ENCODE results near the gene CSRNP3.
A peak's percentile ranks its signal among the peaks of the same experiment; 100 is the strongest.

Gene CSRNP3

DNA sequence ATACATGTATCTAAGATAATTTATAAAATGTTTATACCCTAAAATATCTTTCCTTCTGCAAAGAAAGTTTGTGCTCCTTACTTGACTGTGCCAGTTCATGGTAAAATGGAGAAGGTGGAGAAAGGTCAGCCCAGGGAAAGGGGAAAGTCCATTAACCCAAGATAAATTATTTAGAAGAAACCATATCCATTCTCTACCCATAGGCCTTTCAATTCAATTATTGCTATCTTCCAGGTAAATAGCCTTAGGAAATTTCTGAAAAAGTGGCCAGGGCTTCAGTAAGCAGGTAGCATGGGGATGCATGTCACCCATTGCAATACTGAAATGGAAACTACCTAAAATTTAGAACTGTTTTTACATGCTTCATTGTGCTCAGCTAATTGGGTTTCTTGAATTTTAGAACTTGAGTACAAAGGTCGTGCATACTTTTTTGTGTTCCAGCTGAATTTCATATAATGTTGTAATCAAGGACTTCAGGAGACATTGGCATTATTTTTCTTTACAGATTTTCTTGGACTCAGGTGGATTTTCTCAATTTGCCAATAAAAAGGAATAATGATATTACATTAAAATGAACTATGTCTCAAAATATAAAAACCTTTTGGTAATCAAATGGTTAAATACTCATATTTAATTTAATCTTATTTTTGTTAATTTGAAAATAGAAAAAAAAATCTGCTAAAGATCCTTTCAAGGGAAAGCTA is 124.9 kb downstream of the CSRNP3 start:
- no peak for DNase-seq

DNA sequence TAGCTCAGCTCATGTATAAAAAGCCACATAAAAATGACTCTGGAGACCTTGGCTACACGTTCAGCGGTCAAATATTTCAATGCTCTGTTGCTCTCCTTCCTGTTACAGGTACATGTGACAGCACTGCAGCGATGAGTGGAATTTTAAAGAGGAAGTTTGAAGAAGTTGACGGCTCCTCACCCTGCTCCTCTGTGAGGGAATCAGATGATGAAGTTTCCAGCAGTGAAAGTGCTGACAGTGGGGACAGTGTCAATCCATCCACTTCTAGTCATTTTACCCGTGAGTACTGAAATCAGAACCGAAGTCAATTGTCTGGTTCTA is 125.4 kb downstream of the CSRNP3 start:
- no peak for DNase-seq

DNA sequence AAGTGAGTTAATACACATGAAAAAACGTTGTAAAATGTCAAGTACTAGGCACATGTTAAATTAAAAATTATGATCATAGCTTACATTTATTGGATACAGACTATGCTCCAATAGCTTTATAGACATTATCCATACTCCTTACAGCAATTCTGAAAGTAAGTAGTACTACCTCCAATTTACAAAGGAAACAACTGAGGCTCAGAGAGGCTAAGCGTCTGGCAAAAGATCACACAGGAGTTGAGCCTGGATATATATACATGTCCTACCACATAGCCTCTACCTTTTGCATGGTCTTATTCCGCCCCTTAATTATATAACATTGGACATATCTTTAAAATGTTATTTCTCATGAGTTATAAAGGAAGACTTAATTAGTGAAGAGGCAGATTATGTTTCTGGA is 127.3 kb downstream of the CSRNP3 start:
- no peak for DNase-seq

DNA sequence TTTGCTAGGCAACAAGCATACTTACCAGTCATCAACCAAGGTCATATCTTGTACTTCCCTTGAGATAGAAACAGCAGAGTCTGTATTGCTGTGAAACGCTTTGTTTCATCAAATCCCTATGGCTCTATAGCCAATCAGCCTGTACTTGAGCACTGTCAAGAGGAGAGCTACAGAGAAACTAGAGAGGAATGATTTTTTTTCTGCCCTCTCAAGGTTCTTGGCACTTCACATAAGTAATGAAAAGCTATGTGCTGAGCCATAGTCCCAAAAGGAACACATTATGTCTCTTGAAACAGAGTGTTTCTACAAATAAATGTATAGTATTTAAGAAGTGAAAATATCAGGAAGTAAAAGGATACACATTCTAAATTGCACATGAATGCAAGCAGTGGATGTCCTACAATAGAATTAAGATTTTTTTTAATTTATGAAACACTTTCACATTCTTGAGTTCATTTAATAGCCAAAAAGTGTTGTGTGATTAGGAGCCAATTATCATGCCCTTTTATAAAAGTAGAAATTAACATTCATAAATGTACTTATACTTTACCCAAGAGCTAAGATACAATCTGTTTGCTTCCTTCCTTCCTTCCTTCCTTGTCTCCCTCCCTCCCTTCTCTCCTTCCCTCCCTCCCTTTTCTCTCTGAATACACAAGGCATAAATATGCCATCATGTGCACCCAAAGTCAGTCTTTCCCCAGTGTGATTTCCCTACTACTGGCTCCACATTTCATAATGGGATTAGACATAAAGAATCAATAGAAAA is 131.8 kb downstream of the CSRNP3 start:
- peak in 1 of 3 experiments; percentile 90 for DNase-seq

DNA sequence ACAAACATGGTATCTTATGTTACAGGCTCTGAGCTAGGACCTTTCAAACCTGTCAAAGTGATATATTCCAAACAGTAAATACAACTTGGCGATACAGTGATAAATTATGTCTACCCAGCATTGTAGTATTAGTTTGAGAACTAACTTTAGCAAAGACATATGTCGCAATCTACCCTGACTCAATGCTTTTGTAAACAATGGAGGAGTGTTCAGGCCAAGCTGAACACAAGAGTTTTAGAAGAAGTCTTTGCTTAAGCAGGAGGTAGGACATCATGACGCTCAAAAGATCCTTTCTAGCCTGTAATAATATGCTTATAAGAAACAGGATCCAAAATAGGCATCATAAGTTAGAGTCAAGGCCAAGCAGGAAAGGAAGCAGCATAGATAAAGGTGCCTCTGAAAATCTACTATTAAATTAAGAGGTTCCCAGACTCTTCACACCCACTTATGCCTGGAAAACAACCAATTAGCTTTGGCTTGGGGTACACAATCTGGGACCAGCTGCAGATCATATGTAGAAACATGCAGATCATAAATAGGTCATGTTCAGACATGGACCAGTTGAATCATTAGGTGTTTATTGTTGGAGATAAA is 132.5 kb downstream of the CSRNP3 start:
- peak in 1 of 3 experiments; percentile 1 for DNase-seq

DNA sequence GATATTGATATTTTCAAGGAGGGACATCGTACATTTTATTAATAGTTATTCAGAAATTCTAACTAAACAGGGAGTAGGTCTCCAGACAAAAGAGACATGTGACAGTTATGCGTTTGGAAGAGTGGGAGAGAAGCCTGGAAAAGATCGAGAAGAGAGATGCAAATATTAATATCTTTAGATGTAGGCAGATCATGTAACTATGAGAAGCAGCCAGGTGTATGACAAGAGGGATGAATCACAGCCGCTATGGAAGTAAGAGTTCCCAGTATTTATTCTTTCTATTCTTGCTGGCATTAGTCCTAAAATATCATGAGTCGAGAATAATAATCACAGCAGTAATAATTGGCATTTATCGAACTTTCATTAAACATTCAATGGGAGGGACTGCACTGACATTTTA is 140.2 kb downstream of the CSRNP3 start:
- no peak for DNase-seq

DNA sequence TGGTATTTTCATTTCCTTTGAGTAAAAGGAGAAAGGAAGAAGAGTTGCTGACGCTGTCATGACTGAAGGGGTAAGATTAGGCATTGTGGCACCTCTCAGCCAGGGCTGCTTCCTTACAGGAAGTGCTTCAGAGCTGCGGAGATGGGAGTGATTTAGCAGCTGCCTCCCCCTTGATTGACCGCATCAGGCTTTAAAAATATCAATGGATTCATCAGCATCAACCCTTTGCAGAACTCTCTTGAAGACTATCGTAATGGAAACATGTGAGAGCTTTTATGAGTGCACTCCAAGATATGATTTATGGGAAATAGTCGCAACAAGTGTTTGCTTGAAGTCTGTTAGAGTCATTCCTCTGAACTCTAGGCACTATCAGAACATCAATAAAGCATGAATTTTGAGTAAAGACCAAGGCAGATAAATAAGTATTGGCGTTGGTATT is 141.1 kb downstream of the CSRNP3 start:
- peak; percentile 0 to 98 (median 43) for DNase-seq

DNA sequence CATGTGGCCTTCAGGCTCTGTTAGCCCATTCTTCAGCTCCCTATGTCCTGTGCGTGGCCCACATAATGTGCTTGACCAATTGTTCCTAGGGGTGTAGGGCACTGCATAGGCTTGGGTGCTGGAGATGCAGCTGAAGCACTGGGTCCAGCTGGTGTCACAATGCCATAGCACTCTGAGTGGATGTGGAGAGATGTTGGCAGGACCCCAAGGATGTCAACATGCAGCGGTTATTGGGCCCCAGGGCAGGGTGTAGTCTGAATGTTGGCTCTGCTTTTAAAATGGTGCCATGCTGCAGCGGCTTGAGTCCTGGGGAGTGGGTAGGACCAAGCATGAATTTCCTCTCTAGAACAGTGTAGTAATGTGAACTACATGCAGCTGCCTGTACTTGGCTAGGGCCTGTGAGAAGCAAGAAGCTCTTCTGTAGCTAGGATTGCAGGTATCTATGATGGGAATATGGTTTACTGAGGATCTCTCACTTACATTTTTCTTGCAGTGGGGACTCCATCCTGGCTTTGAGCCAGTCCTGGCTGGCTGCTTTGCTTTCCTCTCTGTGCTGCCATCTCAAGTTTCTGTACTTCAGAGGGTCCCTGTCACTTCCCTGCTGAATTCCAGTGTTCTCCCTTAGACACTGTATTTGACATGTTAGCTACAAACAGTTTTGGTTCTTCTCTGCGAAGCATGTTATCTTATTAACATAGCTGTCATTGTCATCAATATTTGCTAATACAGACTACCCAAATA is 148.4 kb downstream of the CSRNP3 start:
- DNase-seq: no peak

DNA sequence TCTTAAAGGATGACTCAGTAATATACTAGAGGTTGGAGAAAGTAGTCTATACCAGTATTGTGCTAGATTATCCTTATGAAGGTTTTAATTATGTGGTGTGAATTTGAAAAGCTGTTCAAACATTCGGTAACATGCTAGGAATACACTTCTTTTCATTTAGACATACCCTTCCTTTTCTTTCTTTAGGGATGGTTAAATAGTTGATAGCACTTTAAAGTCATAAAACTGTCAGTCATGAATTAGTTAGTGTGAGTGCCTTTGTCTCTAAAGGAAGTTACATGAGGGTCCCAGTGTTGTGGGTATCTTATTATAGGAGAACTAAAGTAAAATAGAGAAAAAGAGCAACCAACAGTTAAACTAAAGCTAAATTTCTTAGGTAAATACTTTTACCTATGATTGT is 149.3 kb downstream of the CSRNP3 start:
- peak in 2 of 3 experiments; percentile 7 to 23 for DNase-seq

DNA sequence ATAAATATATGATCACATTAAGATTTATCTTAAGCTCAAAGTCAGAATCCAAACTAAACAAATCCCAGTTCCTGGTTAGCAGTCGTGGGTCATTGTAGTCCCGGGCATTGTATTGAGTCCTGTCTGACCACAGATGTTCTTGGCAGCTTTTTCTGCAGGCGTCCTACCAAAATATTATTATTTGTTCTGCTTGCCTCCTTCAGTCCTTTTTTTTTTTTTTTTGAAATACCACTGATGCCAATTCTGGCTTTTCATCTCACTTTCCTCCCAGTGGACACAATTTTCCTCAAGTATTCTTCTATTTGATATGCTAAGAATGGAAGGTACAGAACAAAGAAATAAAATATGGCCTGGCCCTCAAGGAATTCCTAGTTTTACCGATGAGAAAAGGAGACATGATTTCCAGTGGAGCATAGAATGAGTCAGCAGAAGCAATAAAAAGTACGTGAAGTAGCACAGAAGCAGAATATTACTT is 151.6 kb downstream of the CSRNP3 start:
- no peak for DNase-seq

DNA sequence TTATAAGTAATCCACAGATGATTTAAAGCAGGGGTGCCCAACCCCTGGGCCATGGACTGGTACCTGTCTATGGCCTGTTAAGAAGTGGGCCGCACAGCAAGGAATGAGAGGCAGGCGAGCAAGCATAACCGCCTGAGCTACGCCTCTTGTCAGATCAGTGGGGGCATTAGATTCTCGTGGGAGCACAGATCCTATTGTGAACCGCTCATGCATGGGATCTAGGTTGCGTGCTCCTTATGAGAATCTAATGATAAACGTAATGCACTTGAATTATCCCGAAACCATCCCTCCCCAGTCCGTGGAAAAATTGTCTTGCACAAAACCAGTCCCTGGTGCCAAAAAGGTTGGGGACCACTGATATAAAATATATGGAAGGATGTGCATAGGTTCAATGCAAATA is 153.7 kb downstream of the CSRNP3 start:
- peak in 1 of 3 experiments; percentile 36 for DNase-seq

DNA sequence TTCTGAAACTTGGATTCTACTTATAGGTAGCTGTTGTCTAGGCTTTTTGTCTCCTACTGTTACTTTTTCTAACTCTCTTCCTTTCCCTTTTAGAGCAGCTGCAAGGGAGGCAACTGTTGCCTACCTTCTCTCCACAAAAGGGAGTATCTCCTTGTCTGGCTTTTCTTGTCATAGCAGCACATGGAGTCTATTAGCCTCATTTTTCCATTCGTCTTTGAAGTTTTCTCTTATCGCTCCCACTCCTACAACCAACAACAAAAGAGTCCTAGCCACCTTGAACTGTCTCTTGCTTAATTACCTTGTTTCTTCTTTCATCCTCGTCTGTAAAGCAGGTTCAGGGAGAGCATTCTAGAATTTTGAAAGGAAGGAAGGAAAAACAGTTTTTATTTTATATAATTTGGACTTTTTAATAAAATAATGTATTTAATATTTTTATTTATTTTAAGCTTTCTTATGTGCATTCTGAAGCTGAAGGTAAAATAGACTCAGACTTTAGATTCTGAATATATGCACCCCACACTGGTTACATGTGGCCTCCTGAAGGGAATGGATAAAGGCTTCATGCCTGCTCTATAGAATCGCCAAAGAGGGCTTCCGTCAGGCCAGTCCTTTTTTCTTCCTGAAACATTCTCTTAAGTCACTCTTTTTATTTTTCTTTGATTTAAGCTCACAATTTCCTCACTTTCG is 154.4 kb downstream of the CSRNP3 start:
- no peak for DNase-seq

DNA sequence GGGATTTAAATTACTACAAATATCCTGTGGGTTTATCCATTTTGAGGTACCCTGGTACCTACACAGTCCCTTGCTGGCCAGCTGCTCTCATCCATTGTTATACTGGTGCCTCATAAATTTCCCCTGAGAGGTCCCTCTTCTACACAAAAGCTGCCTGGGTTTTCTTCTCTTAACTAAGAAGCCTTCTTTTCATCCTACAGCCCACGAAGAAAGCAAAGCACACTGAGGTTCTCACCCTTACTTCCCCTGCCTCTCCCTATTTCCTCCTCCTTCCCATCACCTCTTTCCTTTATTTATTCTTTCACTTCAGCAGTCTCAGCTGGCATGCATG is 154.9 kb downstream of the CSRNP3 start:
- peak in 1 of 3 experiments; percentile 46 for DNase-seq

DNA sequence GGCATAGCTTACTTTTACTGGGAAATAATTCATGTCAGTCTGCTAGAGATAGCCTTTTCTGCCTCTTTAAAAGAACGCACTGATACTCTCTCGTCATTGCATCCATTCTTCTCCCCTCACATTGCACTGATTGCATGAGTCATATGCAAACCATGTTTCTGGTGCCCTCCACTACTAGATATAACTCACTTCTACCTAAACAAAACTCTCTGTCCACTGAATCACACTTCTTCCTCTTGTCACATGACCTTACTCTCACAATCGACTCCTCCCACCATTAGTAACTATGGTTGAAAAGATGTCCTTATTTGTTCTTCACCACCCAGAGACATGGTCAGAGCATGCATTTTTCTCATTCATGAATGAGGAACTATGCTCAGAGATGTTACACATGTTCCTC is 158.0 kb downstream of the CSRNP3 start:
- no peak for DNase-seq

DNA sequence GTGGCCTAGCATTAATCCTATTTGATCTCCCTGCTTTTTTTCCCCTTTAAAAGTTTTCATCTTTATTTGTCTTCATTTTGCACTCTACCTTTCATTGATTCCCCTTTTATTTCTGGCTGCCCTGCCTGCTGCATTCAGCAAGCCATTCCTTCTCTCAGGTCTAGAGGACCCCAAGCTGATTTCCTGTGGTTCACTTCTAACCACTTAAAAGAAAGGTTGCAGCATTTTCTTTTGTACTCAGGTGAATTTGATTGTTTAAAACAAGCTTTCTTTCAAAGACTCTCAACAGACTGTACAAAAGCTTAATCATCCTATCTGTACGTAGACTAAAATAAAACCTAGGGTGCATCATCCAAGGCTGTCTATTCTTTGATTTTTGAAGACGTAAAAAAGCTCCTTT is 160.3 kb downstream of the CSRNP3 start:
- DNase-seq: peak in 1 of 3 experiments; percentile 41

DNA sequence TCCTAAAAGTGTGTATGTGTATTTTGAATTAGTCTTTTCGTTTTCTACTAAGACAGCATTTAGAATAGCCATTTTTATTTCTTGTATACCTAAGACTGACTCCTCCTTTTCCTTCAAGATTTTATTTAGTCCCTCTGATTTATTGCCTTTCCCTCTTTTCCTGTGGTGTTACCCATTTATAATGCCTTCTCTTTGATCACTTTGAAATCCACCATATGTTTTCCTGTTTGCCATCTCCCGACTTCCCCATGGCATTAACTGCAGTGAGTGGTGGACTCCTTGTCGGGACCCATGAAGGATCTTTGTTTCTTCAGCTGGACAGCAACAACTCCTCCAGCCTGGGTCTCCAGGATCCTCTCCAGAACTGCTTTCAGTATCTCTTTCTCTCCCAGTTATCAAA is 160.7 kb downstream of the CSRNP3 start:
- no peak for DNase-seq

DNA sequence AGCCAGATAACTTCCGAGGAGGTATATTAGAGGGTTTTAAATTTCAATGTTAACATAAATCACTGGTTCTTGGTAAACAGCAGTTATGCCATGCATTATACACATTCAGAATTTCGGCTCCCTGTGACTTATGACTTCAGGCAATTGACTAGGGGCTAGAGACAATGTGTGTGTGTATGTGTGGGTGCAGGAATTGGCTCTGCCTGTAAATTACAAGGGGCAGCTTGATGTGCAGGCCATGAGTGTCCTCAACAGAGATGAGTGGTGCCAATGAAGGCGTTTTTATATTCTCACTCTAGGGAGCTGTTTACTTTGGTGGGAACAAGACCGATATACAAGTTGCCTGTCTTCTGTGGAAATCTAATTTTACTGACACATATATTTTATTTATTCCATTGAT is 161.6 kb downstream of the CSRNP3 start:
- peak; percentile 40 to 91 (median 89) for DNase-seq

DNA sequence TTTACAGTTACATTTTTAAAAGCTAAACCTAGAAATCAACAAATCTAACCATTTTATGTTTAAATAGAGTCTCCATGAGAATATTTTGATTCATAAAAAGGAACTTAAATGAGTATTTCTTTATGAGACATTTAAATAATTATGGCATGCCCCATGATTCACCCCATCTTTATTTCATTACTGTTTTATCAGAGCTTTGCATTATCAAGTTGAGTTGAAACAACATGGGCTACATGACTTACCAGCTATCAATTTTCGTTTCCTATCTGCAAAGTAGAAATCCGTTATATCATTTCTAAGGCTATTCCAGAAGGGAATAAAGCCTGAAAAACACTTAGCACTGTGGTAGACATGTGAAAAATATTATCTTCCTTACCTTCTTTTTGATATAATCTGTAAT is 163.1 kb downstream of the CSRNP3 start:
- DNase-seq: no peak

DNA sequence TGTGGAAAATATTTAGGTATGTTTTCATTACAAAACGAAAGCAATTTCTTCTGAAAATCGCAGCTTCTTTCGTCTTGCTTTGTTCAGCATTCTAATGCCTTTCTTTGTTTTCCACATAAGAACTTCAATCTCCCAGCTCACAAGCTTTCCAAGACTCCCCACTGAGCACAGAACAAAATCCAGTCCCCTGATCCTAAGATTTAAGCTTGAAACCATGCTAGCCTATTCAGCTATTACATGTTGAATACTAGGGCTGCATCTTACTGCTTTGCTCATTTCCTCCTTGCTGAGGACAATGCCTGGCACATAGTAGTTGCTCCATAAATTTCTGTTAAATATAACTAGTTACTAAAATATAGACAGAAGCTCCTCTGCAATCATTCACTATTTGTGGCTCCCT is 163.9 kb downstream of the CSRNP3 start:
- no peak for DNase-seq

DNA sequence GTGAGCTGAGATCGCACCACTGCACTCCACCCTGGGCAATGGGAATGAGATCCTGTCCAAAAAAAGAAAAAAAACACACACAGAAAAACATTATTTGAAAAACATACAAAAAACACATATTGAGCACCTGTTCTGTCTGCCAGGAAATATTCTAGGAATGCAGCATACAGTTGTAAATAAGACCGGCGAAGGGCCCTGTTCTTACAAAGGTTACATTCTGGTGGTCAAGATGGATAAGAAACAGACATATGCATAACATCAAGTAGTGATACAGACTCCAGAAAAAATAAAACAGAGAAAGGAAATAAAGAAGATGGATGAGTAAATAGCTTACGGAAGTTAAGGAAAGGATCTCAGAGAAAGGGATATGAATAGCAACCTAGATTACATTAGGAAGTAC is 164.8 kb downstream of the CSRNP3 start:
- DNase-seq: no peak

DNA sequence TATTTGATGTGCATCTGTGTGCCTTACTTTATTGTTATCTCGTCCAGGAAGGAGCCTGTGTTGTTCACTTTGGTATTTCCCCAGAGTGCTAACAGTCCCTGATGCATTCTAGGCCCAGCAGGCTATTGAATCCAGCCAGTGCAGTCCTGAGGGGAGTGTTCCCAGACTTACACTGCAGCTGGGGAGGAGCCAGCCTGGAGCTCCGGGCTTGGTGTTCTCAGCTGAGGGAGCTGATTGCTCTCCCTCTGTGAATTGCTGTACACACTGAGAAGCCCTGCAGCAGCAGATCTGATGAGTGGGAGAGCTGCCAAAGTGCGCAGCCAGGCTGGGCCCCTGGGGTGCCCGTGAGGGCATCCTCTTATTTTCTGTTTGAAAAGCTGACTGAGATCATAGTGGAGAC is 165.4 kb downstream of the CSRNP3 start:
- peak; percentile 22 to 86 (median 67) for DNase-seq

DNA sequence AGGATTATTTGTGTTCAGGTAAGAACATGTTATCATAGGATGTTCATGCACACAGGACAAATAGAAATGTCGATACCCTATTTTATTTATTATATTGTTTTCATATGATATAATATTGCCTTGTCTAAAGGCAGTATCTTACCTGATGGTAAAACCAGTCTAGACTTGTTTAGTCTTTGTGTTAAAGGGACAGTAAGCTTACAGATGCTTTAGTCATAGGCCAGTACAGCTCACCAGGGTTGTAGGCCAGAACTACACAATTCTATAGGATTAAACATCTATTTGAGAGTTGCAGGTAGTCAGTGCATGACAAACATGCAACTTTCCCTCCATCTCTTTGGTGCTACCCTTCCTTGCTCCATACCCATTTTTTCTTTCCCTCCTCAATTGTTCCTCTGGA is 166.0 kb downstream of the CSRNP3 start:
- DNase-seq: no peak

DNA sequence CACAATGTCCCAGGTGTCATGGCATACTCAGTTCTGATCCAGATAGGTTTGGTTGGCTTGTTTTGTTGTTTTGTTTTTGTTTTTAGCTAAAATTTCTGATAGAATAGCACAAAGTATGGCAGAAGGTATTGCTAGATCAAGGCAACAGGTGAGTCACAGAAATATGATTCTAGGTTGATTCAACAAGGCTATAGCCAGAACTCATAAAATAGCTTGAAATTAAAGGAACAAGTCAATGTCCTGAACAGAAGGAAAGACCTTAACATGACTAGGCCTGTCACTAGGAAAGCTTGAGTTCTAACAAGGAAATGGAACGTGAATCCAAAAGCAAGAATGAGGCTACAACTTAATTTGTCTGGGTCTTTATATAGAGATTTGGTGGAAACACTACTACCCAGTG is 167.5 kb downstream of the CSRNP3 start:
- no peak for DNase-seq
